K562 (cell line): ENCODE measurements around the gene KLK1. TPM values are rescaled to one million over a fixed set of nuclear protein-coding genes. Genes with fewer than 3 reads are reported as not detected.
A peak's percentile ranks its signal among the peaks of the same experiment; 100 is the strongest.

ENCODE experiments used
- MGA ChIP-seq: fragments of 450-650 bp; IDR thresholded peaks from 2 replicates; pipeline ENCODE4 v1.6.1; 2016; ENCODE audit warnings: mild to moderate bottlenecking, moderate library complexity
- SAFB2 ChIP-seq: fragments of 200-400 bp; formaldehyde crosslinking; IDR thresholded peaks from 2 replicates; pipeline ENCODE4 v1.6.1; 2018; ENCODE audit warnings: borderline replicate concordance, low read length, low read depth, moderate library complexity; ENCODE audit not compliant: severe bottlenecking
- SPI1 ChIP-seq: IDR thresholded peaks from 2 replicates; pipeline ENCODE4 v1.6.1; 2011; ENCODE audit warnings: low read depth, low read length, control low read depth, borderline replicate concordance
- TCF7 ChIP-seq: sonication (generic); IDR thresholded peaks from 2 replicates; pipeline ENCODE4 v1.6.1; 2016; ENCODE audit warnings: antibody characterized with exemption, borderline replicate concordance
- USF2 ChIP-seq: sonication (generic); formaldehyde crosslinking; IDR thresholded peaks from 2 replicates; pipeline ENCODE4 v1.5.0; 2020; ENCODE audit warnings: missing genetic modification reagents
- ZBTB8A ChIP-seq: fragments of 450-650 bp; IDR thresholded peaks from 2 replicates; pipeline ENCODE4 v1.6.1; 2018; ENCODE audit warnings: mild to moderate bottlenecking, moderate library complexity; ENCODE audit not compliant: partially characterized antibody
- ZNF197 ChIP-seq: fragments of 200-800 bp; sonication (Bioruptor generic); IDR thresholded peaks from 2 replicates; pipeline ENCODE4 v1.6.1; 2016; ENCODE audit warnings: low read depth, missing genetic modification characterization, missing compliant biosample characterization
- polyA plus RNA-seq, 8 experiments: library from polyadenylated mRNA; depleted of rRNA in 4 of 8; stranded (reverse) in 5 of 8; unstranded in 3 of 8; fragments of >200 nt; fragmentation: Nextera tagmentation in 2 of 8; fragmentation: Illumina TruSeq in 1 of 8; extraction: Ambion mirVana in 2 of 8; extraction: Trizol in 1 of 8; gene quantifications; 2 replicates each; pipeline versions ENCODE4 v1.2.1 to v1.2.3, GENCODE V29; 2011 to 2014; ENCODE audit warnings: inconsistent platforms in 1 of 8, missing spikeins in 1 of 8
- total RNA-seq, 7 experiments: library from RNA; depleted of rRNA in 6 of 7; stranded (reverse); fragments of >200 nt in 6 of 7; fragmentation: Illumina TruSeq in 2 of 7; extraction: Trizol in 2 of 7; gene quantifications; 2 replicates each; pipeline versions ENCODE4 v1.2.1 to v1.2.3, GENCODE V29; 2011 to 2021; ENCODE audit warnings: low replicate concordance in 1 of 7
- TF ChIP-seq, protein P1 (sequence below): fragments of 250-450 bp; sonication (Bioruptor Pico); IDR thresholded peaks from 2 replicates; pipeline ENCODE4 v1.5.0; 2020; ENCODE audit warnings: mild to moderate bottlenecking, borderline replicate concordance
- TF ChIP-seq, protein P2 (sequence below): fragments of 250-450 bp; sonication (Bioruptor Pico); IDR thresholded peaks from 2 replicates; pipeline ENCODE4 v1.5.0; 2021

The KLK1 gene
- total and polyA plus RNA-seq, 9 of the 15 experiments (the other 6 are each of a cell fraction or from before 2014, with no cell fraction given): 0.87 to 15.4 (median 9.1) TPM

- TF ChIP-seq MGA (peak; percentile 84), SAFB2 (no peak), USF2 (CRISPR knock-in tag) (no peak), ZNF197 (CRISPR knock-in tag) (no peak), SPI1 (no peak), ZBTB8A (no peak), TCF7 (no peak)
- TF ChIP-seq, protein P1, sequence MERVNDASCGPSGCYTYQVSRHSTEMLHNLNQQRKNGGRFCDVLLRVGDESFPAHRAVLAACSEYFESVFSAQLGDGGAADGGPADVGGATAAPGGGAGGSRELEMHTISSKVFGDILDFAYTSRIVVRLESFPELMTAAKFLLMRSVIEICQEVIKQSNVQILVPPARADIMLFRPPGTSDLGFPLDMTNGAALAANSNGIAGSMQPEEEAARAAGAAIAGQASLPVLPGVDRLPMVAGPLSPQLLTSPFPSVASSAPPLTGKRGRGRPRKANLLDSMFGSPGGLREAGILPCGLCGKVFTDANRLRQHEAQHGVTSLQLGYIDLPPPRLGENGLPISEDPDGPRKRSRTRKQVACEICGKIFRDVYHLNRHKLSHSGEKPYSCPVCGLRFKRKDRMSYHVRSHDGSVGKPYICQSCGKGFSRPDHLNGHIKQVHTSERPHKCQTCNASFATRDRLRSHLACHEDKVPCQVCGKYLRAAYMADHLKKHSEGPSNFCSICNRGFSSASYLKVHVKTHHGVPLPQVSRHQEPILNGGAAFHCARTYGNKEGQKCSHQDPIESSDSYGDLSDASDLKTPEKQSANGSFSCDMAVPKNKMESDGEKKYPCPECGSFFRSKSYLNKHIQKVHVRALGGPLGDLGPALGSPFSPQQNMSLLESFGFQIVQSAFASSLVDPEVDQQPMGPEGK (CRISPR knock-in tag): no peak
- TF ChIP-seq, protein P2, sequence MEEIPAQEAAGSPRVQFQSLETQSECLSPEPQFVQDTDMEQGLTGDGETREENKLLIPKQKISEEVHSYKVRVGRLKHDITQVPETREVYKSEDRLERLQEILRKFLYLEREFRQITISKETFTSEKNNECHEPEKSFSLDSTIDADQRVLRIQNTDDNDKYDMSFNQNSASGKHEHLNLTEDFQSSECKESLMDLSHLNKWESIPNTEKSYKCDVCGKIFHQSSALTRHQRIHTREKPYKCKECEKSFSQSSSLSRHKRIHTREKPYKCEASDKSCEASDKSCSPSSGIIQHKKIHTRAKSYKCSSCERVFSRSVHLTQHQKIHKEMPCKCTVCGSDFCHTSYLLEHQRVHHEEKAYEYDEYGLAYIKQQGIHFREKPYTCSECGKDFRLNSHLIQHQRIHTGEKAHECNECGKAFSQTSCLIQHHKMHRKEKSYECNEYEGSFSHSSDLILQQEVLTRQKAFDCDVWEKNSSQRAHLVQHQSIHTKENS (CRISPR knock-in tag): no peak
Measured at GRCh38 chr19:50794074-50794875, 29.3 kb downstream of the KLK1 start (continued).
